GM12865 (cell line): ENCODE data around the gene CCDC80.

Experiments
- DNase-seq: peaks from one replicate; pipeline ENCODE4 v3.0.0; 2010; ENCODE audit warnings: low read depth
- H3K4me3 ChIP-seq: 2 replicates; pipeline ENCODE4 v1.5.1; 2011; ENCODE audit warnings: mild to moderate bottlenecking, low read depth, low read length, control low read depth
- CTCF ChIP-seq: IDR thresholded peaks from 2 replicates; pipeline ENCODE4 v1.5.1; 2011; ENCODE audit warnings: low read length, control low read depth, low read depth, inconsistent platforms; ENCODE audit not compliant: insufficient read depth; ENCODE audit errors: missing control alignments

Gene CCDC80

GRCh38 chr3:112656043-112656442, 15.1 kb upstream of the CCDC80 start:
- no peak for TF ChIP-seq CTCF
- no peak for DNase-seq
- H3K4me3 ChIP-seq: no peak overlapping the region

DNA sequence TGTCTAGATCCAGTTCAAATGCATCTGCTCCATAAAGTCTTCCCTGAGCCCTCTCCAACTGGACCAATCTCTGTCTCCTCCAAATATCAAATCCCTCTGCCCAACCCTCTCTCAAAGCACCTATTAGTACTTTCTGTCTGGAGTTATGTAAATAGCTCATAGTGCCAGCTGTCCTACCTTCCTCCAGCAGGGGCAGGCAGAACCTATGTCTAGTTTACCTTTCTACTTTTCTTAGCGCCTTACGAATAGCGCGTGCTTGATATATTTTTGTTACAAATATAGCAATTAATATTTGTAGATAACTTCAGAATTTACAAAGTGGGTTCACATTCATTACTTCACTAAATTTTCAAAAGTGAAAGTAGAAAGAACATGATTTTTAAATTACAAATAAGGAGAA, 14.0 kb upstream of the CCDC80 start:
- H3K4me3 ChIP-seq: no peak overlapping the region
- no peak for DNase-seq
- no peak for TF ChIP-seq CTCF

- no peak for DNase-seq
- TF ChIP-seq CTCF: no peak
- no peak overlapping the region for H3K4me3 ChIP-seq
Observed at GRCh38 chr3:112654492-112654891, 13.5 kb upstream of the CCDC80 start.

GRCh38 chr3:112653881-112654300, 12.9 kb upstream of the CCDC80 start:
- TF ChIP-seq CTCF: no peak
- DNase-seq: no peak
- H3K4me3 ChIP-seq: no peak overlapping the region

GRCh38 chr3:112653209-112653871, 12.4 kb upstream of the CCDC80 start:
- no peak overlapping the region for H3K4me3 ChIP-seq
- DNase-seq: no peak

DNA sequence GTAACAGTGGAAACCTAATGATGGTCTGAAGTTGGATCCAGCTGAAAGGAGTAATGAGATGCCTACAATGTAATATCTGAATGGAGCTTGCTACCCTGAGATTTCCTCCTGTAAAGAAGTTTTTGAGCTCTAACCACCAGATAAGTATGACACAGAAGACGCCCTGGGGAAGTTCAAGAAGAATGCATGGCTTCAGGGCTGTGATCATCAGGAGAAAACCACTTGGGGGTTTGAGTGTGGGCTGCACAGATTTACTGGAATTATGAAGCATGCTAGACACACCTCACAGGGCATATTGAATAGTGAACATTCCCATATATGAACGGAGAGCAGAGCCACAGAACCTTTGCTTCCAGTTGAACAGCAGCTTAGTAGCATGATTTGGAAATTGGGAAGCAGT, 10.6 kb upstream of the CCDC80 start:
- no peak overlapping the region for H3K4me3 ChIP-seq
- no peak for DNase-seq
- no peak for TF ChIP-seq CTCF

More at GRCh38 chr3:112653209-112653871, 12.4 kb upstream of the CCDC80 start:
- TF ChIP-seq CTCF: no peak

DNA sequence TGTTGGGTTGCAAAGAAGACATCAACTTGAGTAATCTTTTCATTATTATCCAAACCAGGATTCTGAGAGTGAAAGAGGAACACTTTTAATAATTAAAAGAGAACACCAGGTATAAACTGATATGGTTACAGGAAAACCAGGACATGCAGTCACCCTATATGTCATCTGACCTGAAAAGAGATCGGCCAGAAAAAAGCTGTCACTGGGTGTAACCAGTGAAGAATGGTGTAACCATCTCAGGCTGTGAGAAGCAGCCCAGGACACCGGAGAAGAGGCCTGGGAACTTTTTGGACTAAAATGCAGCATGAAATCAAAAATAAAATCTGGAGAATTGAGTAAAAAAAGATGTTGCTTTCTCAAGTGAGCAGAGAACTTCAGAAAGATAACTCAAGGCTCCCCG, 10.1 kb upstream of the CCDC80 start:
- no peak for DNase-seq
- H3K4me3 ChIP-seq: no peak overlapping the region
- TF ChIP-seq CTCF: no peak
